Stimulated activated CD8-positive, alpha-beta memory T cell treated with anti-CD3 and anti-CD28 coated beads, Interleukin-2, amount 100 ng/mL, for 48 hours (primary cell): ENCODE measurements around the gene RAET1E.
"Not testable (repeated sequence)": the region's sequence is repeated elsewhere in the genome, so short reads cannot be mapped to it uniquely, and the experiment has no call there.

ENCODE experiments used
- DNase-seq, 2 donors: peaks; one replicate each; pipeline ENCODE4 v3.0.0-alpha.2; 2020; ENCODE audit warnings: low read depth in 2 of 2

The RAET1E gene

DNA sequence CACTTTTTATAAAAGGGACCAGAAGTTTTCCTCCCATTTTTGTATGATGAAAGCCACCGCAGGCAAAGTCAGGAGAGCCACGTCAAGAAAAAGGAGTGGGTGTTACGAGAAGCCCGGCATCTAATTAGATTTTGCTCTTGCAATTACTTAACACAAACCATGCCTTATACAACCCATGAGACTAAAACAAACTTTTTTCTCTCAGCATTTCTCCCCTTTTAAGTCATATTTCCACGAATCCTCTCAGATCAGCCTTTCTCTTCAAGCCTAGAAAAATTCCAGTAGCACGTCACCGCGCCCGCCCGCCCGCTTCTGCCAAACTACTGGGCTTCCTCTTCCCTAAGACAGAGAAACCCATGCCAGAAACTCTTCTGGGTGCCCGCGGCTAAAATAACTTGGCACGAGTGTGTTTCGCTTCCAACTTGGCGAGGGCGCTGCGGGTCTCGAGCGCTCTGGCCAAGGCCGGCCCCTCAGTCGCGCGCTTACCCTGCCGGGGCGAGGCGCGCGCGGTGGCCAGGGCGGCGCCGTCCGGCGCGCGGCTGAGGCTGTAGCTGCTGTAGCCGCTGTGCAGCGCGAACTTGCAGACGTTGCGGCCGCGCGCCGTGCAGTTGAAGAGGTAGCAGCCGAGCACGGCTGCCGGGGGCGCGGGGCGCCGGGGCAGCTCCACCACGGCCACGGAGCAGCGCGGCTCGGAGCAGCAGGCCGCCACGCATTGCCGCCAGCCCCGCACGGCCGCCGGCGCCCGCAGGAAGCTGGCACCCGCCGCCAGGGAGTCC, 34.8 kb downstream of the RAET1E start:
- DNase-seq: peak; percentile 28 to 30

- not testable (repeated sequence) for DNase-seq
Observed at GRCh38 chr6:149862424-149862738, 35.5 kb downstream of the RAET1E start.

- DNase-seq: no peak
Observed at GRCh38 chr6:149861603-149862423, 36.1 kb downstream of the RAET1E start.

DNA sequence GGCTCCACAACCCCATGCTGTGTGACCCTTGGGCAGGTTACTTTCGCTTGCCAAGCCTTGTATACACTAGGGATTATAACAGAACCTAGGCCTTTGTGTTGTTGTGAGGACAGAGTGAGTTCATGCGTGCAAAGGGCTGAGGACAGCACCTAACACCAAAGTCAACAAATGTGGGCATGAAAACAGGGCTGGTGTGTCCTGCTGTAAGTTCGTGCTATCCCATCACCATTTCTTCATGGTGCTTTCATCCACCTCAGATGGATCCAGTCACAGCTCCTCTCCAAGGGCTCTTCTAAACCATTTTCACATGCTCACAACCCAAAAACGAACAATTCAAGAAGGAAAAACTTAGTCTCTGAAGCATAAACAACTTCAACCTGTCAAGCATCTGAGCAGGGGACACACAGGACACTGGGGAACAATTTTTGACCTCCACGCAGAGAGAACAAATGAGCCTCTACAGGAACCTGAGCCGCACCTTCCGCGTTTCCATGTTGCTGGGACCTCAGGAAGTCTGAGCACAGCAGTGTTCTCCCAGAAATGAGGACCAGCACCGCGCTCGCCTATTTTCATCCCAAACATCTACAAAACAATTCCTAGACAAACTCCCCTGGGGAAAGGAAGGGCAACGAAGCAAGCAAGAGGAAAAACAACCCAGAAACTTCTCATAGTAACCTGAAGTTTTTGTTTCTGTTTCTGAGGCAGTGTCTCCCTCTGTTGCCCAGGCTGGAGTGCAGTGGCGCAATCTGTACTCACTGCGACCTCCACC, 36.9 kb downstream of the RAET1E start:
- no peak for DNase-seq

DNA sequence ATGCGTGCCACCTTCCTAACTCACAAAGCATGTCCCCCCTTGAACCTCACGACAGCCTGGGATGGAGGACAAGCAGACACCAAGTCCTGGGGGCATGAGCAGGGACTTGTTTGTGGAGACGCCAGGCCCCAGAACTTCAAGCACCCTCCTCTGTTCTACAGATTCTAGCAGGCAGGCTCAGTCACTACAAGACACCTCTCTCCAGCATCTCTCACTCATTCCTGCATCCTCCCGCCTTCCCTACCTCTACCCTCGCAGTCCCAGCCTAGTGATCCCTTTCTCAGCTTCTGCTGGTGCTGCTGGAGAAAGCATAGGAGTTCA, 37.4 kb downstream of the RAET1E start:
- no peak for DNase-seq

GRCh38 chr6:149859938-149860337, 38.0 kb downstream of the RAET1E start:
- DNase-seq: no peak

DNA sequence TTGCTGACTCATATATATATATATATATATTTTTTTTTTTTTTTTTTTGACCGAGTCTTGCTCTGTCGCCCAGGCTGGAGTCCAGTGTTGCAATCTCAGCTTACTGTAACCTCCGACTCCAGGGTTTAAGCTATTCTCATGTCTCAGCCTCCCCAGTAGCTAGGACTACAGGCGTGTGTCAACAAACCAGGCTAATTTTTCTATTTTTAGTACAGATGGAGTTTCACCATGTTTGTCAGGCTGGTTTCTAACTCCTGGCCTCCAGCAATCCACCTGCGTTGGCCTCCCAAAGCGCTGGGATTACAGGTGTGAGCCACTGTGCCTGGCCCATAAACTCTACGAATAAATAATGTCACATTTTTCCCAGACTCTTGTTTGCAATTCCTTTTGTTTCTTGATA, 38.5 kb downstream of the RAET1E start:
- no peak for DNase-seq

GRCh38 chr6:149857541-149857940, 40.4 kb downstream of the RAET1E start:
- DNase-seq: no peak

GRCh38 chr6:149856256-149856994, 41.5 kb downstream of the RAET1E start:
- no peak for DNase-seq

- no peak for DNase-seq
Observed at GRCh38 chr6:149855741-149856140, 42.2 kb downstream of the RAET1E start.

GRCh38 chr6:149855040-149855654, 42.8 kb downstream of the RAET1E start:
- DNase-seq: no peak

DNA sequence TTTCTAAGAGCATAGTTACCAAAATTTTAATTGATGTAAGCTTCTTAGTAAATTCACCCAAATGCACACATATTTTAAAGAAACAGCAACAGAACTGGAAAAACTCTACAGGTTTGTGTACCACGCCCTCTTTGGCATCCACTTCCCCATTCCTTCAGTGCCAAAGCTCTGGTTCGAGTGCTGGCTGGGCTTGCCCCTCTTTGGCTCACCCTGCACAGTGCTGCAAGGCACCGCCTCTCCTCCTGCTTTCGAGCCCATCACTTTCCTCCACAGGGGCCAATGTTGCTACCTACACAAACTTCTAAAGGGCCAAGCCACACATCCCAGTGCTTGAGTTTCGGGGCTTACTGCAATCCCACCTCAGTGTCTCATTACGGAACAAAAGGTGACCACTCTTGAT, 43.4 kb downstream of the RAET1E start:
- DNase-seq: no peak

GRCh38 chr6:149854017-149854416, 43.9 kb downstream of the RAET1E start:
- not testable (repeated sequence) for DNase-seq

DNA sequence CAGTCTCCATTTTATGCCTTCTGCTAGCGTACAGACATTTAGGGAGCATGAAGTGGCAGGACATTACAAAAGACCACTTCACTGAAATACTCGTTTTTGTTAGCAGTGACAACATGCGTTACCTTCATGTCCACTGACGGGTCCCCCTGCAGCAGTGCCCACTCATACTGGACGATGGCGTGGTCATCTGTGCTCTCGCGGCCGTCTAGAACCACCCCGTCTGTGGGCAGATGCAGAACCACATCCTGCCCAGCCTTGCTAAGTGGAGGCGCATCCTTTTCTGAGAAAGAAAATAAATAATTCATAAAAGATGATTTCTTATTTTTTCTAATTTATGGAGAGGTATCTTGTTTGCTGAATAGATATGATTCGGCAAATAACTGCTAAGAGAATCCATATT, 45.0 kb downstream of the RAET1E start:
- DNase-seq: no peak

DNA sequence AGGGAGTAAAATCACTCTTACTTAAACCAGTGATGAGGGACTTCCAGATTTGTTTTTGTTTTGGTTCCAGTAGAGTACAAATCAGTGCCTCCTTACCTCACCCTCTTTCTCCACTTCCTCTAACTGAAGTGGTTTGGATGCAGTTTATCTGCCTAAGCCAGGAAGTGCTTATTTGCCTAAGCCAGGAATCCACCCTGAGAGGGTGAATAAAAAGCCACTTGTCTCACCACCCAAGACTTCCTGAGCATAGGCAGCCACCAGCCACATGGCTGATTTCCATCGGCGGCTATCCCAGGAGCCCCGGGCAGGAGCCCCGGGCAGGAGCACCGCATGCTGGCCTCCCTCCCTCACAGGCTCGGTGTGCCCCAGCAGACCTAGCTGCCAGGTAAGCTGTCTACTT, 45.7 kb downstream of the RAET1E start:
- no peak for DNase-seq

DNA sequence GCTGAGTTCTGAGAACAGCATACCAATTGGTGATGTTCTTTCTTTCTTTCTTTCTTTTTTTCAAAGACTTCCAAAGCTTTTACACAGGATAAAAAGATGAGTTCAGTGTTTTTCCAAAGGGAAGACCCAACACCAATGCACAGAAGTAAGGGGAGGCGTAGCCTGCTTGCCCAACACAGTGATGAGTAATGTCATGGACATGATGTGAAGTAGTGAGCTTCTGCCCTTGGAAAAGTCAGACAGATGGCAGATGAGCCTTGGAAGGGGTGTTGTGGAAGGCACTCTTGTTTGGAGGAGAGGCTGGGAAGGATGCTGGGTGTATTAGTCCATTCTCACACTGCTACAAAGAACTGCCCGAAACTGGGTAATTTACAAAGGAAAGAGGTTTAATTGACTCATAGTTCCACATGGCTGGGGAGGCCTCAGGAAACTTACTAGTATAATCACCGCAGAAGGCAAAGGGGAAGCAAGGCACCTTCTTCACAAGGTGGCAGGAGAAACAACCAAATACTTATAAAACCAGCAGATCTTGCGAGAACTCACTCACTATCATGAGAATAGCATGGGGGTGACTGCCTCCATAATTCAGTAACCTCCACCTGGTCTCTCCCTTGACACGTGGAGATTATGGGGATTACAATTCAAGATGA, 46.3 kb downstream of the RAET1E start:
- DNase-seq: no peak

- not testable (repeated sequence) for DNase-seq
Observed at GRCh38 chr6:149848343-149848742, 49.6 kb downstream of the RAET1E start.
